KG1 (cell line): Measurements from ENCODE around the gene AGAP4.
"Not testable (repeated sequence)": the region's sequence is repeated elsewhere in the genome, so short reads cannot be mapped to it uniquely, and the experiment has no call there.

ENCODE experiments used
- DNase-seq: peaks from one replicate; lab custom pipeline; 2025; lab: John Stamatoyannopoulos, UW

AGAP4 gene

GRCh38 chr10:45790694-45791426 lies 56.4 kb downstream of the AGAP4 start:
- DNase-seq: not testable (repeated sequence)

GRCh38 chr10:45789991-45790390 lies 57.3 kb downstream of the AGAP4 start:
- DNase-seq: not testable (repeated sequence)

- not testable (repeated sequence) for DNase-seq
Measured at GRCh38 chr10:45787212-45787741, 60.0 kb downstream of the AGAP4 start.

- not testable (repeated sequence) for DNase-seq
Measured at GRCh38 chr10:45786217-45786616, 61.1 kb downstream of the AGAP4 start.
